K562 (cell line): Measurements from ENCODE around the gene PDE3A.

Experiments used
- BHLHE40 ChIP-seq: IDR thresholded peaks from 2 replicates; pipeline ENCODE4 v1.6.1; 2011; ENCODE audit warnings: low read length, improper control_type of control experiment
- CREBBP ChIP-seq: IDR thresholded peaks from one replicate; pipeline ENCODE4 v1.6.1; 2012; ENCODE audit warnings: low read depth, mild to moderate bottlenecking, control low read depth, inconsistent platforms, low read length
- EP300 ChIP-seq: IDR thresholded peaks from 2 replicates; pipeline ENCODE4 v1.6.1; 2012; ENCODE audit warnings: low read length, improper control_type of control experiment
- NR3C1 ChIP-seq: sonication (generic); formaldehyde crosslinking; IDR thresholded peaks from 2 replicates; pipeline ENCODE4 v1.8.1; 2022; ENCODE audit warnings: missing genetic modification reagents
- PTBP1 ChIP-seq: fragments of 200-400 bp; formaldehyde crosslinking; IDR thresholded peaks from 2 replicates; pipeline ENCODE4 v1.6.1; 2017; ENCODE audit warnings: low read depth, low read length
- SAP30 ChIP-seq: fragments of 200-600 bp; sonication (generic); IDR thresholded peaks from 2 replicates; pipeline ENCODE4 v1.6.1; 2012; ENCODE audit warnings: borderline replicate concordance, low read depth, mild to moderate bottlenecking, moderate library complexity, low read length, control low read depth, inconsistent platforms; ENCODE audit not compliant: insufficient read depth, poor library complexity, severe bottlenecking
- ZNF561 ChIP-seq: fragments of 450-650 bp; formaldehyde crosslinking; conservative IDR thresholded peaks from 2 replicates; pipeline ENCODE4 v1.4.0; 2020; ENCODE audit warnings: mild to moderate bottlenecking, moderate library complexity
- TF ChIP-seq, protein P1 (sequence below): fragments of 450-650 bp; formaldehyde crosslinking; IDR thresholded peaks from 2 replicates; pipeline ENCODE4 v1.4.0; 2020; ENCODE audit warnings: mild to moderate bottlenecking
- TF ChIP-seq, protein P2 (sequence below): IDR thresholded peaks from 3 replicates; pipeline ENCODE4 v1.6.1; 2011; ENCODE audit warnings: borderline replicate concordance, mild to moderate bottlenecking, moderate library complexity; ENCODE audit not compliant: insufficient read length; ENCODE audit errors: extremely low read depth

DNA sequence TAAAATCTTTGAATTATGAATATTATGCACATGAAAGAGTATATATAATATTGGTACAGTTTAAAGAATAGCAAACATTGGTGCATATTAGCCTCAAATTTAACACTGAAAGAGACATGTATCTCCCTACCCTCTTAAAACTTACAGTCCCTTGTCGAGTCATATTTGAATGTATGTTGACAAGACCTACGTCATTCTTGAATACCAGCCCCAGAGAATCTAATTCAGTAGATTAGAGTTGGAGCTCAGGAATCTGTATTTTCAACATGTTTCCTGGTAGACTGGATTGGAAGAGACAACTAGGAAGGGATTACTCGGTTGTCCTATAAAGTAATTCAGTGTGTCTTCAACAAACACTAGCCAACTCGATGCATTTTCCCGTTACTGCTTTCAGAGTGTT lies 104.8 kb downstream of the PDE3A start:
- TF ChIP-seq BHLHE40: no peak
- no peak for TF ChIP-seq ZNF561 (CRISPR knock-in tag)
- no peak for TF ChIP-seq NR3C1 (CRISPR knock-in tag)
- no peak for TF ChIP-seq SAP30
- TF ChIP-seq PTBP1: no peak
- TF ChIP-seq, protein P1, sequence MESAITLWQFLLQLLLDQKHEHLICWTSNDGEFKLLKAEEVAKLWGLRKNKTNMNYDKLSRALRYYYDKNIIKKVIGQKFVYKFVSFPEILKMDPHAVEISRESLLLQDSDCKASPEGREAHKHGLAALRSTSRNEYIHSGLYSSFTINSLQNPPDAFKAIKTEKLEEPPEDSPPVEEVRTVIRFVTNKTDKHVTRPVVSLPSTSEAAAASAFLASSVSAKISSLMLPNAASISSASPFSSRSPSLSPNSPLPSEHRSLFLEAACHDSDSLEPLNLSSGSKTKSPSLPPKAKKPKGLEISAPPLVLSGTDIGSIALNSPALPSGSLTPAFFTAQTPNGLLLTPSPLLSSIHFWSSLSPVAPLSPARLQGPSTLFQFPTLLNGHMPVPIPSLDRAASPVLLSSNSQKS (CRISPR knock-in tag): no peak
- no peak for TF ChIP-seq CREBBP
- no peak for TF ChIP-seq EP300
- TF ChIP-seq, protein P2, sequence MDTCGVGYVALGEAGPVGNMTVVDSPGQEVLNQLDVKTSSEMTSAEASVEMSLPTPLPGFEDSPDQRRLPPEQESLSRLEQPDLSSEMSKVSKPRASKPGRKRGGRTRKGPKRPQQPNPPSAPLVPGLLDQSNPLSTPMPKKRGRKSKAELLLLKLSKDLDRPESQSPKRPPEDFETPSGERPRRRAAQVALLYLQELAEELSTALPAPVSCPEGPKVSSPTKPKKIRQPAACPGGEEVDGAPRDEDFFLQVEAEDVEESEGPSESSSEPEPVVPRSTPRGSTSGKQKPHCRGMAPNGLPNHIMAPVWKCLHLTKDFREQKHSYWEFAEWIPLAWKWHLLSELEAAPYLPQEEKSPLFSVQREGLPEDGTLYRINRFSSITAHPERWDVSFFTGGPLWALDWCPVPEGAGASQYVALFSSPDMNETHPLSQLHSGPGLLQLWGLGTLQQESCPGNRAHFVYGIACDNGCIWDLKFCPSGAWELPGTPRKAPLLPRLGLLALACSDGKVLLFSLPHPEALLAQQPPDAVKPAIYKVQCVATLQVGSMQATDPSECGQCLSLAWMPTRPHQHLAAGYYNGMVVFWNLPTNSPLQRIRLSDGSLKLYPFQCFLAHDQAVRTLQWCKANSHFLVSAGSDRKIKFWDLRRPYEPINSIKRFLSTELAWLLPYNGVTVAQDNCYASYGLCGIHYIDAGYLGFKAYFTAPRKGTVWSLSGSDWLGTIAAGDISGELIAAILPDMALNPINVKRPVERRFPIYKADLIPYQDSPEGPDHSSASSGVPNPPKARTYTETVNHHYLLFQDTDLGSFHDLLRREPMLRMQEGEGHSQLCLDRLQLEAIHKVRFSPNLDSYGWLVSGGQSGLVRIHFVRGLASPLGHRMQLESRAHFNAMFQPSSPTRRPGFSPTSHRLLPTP: no peak
